ENCODE results near the gene HSPB9. TPM values are rescaled to one million over a fixed set of nuclear protein-coding genes. Genes with fewer than 3 reads are reported as not detected.

HSPB9 gene
- total RNA-seq, 1 donor from 2014 or later: 0.36 TPM

GRCh38 chr17:42106009-42106408 is 16.6 kb upstream of the HSPB9 start:
- TF ChIP-seq CTCF (conservative IDR thresholded peaks at IDR 0.05): no peak
- Mint-ChIP-seq H3K9me3 (no peaks in the 10 kb centered on the region), H3K4me3 (peak overlapping the region; percentile 64), H3K36me3 (no peaks in the 10 kb centered on the region), H3K4me1 (ENCODE audit: unreplicated experiment) (no peaks in the 10 kb centered on the region), H3K27me3 (peaks cover 31% of the 10 kb centered on the region), H3K27ac (no peak overlapping the region)
- no peak for DNase-seq (ENCODE audit: extremely low spot score, unreplicated experiment)

- Mint-ChIP-seq H3K27ac (no peak overlapping the region), H3K27me3 (peaks cover 26% of the 10 kb centered on the region), H3K4me3 (peak overlapping the region; percentile 70), H3K9me3 (no peaks in the 10 kb centered on the region), H3K36me3 (no peaks in the 10 kb centered on the region), H3K4me1 (ENCODE audit: unreplicated experiment) (no peaks in the 10 kb centered on the region)
- DNase-seq (ENCODE audit: extremely low spot score, unreplicated experiment): no peak
- TF ChIP-seq CTCF (conservative IDR thresholded peaks at IDR 0.05): no peak
Observed at GRCh38 chr17:42107124-42107523, 15.5 kb upstream of the HSPB9 start.

GRCh38 chr17:42107597-42108576 is 14.7 kb upstream of the HSPB9 start:
- peak overlapping the region; percentile 70 for H3K4me3 Mint-ChIP-seq

GRCh38 chr17:42109086-42109485 is 13.5 kb upstream of the HSPB9 start:
- no peaks in the 10 kb centered on the region for H3K9me3 Mint-ChIP-seq
- H3K27ac Mint-ChIP-seq: no peak overlapping the region
- DNase-seq (ENCODE audit: extremely low spot score, unreplicated experiment): no peak
- H3K36me3 Mint-ChIP-seq: no peaks in the 10 kb centered on the region
- H3K27me3 Mint-ChIP-seq: peaks cover 15% of the 10 kb centered on the region
- H3K4me3 Mint-ChIP-seq: no peak overlapping the region
- no peaks in the 10 kb centered on the region for H3K4me1 Mint-ChIP-seq (ENCODE audit: unreplicated experiment)
- no peak for TF ChIP-seq CTCF (conservative IDR thresholded peaks at IDR 0.05)

More at GRCh38 chr17:42107597-42108576, 14.7 kb upstream of the HSPB9 start:
- peak; percentile 93 for DNase-seq (ENCODE audit: extremely low spot score, unreplicated experiment)
- Mint-ChIP-seq H3K9me3 (no peaks in the 10 kb centered on the region), H3K27me3 (peaks cover 20% of the 10 kb centered on the region), H3K4me1 (ENCODE audit: unreplicated experiment) (no peaks in the 10 kb centered on the region), H3K36me3 (no peaks in the 10 kb centered on the region), H3K27ac (no peak overlapping the region)
- TF ChIP-seq CTCF (conservative IDR thresholded peaks at IDR 0.05): no peak

GRCh38 chr17:42110301-42111264 is 12.0 kb upstream of the HSPB9 start:
- DNase-seq (ENCODE audit: extremely low spot score, unreplicated experiment): no peak
- Mint-ChIP-seq H3K9me3 (no peaks in the 10 kb centered on the region), H3K4me3 (no peak overlapping the region), H3K27ac (no peak overlapping the region), H3K27me3 (peaks cover 7% of the 10 kb centered on the region), H3K4me1 (ENCODE audit: unreplicated experiment) (no peaks in the 10 kb centered on the region), H3K36me3 (no peaks in the 10 kb centered on the region)
- no peak for TF ChIP-seq CTCF (conservative IDR thresholded peaks at IDR 0.05)

Data from type B pancreatic cell (in vitro differentiated cells).